Left forelimb (tissue), 1 donor: ENCODE data around the gene CDHR2.

Experiments
- DNase-seq: peaks from one replicate; pipeline ENCODE4 v3.0.0-alpha.2; 2018; ENCODE audit warnings: low spot score

The CDHR2 gene

DNA sequence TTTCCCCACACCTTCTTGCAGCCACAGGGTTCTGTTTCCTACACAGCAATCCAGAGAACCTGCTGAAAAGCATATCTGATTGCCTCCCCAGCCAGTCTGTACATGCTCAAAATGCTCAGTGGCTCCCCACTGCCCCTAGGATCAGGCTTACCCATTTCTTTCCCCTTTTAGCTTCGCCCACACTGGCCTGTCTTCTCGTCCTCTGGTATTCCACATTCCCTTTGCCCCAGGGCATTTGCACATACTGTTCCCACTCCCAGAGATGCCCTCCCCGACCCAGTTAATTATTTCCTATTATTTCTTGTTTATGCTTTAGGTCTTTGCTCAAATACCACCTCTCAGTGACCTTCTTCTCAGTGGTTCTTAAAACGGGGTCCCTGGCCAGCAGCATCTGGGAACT is 91.5 kb downstream of the CDHR2 start:
- DNase-seq, result no peak

DNA sequence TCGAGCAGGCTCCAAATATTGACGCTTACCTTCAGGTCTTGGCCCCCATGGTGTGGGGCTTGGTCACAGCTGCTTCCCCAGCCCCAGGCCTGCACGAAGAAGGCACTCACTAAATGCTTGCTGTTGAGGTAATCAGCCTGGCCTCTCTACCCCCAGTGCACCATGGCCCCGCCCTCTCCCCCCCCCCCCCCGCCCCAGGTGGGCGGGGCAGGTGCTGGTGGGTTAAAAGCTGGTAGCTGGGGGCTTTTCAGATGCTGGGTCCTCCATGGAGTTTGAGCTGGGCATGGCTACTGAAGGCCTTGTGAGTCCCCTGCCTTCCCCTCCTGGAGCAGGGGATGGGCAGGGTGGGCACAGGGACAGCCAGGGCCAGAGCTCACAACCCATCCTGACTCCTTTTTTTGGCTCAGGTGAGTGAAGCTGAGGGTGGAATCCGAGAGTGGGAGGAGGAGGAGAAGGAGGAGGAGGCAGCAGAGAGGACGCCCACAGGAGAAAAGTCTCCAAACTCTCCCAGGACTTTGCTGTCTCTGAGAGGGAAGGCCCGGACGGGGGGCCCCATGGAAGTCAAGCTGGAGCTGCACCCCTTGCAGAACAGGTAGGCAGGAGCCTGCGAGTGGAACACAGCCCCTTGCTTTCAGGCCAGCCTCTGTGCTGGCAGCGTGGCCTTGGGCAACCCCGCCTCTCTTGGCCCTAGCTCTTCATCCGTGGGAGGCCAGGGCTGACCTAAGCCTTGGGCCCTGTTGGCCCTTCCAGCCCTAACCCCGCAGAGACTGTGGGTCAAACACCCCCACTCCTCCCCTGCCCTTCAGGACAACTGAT is 93.7 kb downstream of the CDHR2 start:
- DNase-seq, result no peak

DNA sequence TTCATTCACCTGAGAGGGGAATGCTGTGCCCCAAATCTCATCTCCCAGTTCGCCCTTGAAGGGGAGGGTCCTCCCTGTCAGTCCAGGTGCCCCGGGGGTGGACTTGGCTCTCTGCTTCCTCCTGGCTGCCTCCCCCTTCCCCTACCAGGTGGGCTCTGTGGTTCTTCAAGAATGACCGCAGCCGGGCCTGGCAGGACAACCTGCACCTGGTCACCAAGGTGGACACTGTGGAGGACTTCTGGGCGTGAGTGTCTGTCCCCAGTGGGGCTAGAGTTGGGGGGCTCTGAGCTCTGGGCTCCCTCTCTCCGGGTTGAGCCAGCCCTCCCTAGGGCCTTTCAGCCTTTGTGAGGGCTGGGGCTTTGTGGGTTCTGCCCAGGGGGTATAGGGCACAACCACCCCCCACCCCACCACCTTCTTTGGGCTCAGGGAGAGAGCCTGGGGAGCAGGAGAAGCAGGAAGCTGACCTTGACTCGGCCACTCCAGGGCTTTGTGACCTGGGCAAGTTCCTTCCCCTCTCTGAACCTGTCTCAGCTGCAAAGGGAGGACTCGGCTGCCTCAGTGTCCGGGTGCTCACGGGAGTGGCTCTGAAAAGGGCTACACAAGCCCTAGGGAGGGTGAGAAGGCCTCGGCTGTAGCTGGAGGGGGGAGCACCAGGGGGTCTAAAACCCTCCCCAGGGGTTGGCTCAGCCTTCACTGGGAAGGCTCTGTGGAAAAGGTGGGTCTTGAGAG is 94.5 kb downstream of the CDHR2 start:
- DNase-seq, result no peak

DNA sequence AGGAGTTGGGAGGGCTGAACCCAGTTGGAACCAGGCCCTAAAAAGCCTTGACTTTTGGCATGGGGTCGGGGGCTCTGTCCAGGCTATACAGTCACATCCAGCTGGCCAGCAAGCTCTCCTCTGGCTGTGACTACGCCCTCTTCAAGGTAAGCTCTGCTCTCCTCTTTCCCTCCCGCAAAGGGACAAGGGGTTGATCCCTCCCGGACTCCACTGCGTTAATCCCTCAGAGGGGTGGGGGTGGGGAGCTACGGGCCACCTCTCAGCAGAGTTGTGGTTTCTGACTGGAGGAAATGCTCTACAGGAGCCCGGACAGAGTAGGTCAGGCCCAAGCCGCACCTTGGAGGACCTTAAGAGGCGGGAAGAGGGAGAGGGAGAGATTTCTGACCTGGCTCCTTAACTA is 95.2 kb downstream of the CDHR2 start:
- no peak for DNase-seq

DNA sequence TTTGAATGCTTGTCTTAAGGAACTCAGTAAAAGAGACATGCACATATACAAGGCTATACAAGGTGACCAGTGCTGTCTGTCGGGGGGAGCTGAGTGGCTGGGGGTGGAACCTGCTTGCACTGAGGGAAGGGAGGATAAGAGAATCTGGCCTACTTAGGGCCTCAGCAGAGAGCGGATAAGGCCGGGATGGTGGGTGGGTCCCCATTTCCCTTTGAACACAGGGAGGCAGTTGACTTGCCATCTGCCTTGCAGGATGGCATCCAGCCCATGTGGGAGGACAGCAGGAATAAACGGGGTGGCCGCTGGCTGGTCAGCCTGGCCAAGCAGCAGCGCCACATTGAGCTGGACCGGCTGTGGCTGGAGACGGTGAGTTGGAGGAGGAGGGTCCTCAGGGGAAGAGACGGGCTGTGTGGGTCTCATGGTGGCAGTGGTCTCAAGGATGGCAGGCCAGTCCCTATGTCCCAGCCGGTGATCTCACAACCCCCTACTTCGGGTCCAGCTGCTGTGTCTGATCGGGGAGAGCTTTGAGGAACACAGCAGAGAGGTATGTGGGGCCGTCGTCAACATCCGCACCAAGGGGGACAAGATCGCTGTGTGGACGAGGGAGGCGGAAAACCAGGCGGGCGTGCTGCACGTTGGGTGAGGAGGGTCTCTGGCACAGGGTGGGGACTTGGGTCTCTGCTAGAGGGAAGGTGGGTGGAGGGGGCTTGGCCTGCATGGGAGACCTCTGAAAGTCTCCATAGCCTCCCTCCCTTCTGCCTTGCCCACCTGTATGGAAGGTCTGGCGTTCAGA is 95.9 kb downstream of the CDHR2 start:
- DNase-seq, result no peak
